ENCODE measurements around the gene KIAA1328. TPM values are rescaled to one million over a fixed set of nuclear protein-coding genes. Genes with fewer than 3 reads are reported as not detected.
"Not testable (repeated sequence)": the region's sequence is repeated elsewhere in the genome, so short reads cannot be mapped to it uniquely, and the experiment has no call there.

KIAA1328 gene
- total and polyA plus RNA-seq, 7 donors = 2.1 to 18.9 (median 12.5) TPM

DNA sequence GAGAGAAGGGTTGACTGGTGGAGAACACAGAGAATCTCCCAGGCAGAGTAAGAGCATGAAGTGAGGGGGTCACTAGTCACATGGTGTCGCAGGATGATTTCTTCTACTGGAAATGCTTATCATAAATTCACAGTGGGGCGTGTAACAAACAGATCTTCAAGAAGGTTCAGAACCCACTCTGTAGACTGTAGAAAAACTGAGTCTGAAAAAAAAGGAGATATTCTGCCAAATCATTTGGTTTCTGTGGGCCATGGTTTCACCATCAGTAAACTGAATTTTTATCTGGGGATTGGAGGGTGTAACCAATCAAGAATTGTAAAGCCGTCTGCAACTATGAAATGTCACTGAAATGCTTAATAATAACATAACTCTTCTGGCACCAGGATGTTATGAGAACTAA is 15.1 kb upstream of the KIAA1328 start:
- H3K27me3 ChIP-seq = no peaks in the 10 kb centered on the region
- H3K9me3 ChIP-seq = no peaks in the 10 kb centered on the region
- H3K4me3 ChIP-seq = no peak overlapping the region
- peaks cover 0 to 33% (median 3%) of the 10 kb centered on the region in 4 donors for H3K36me3 ChIP-seq
- H3K27ac ChIP-seq = peak overlapping the region in 1 of 4 donors; percentile 74
- peaks cover 0 to 6% (median 0%) of the 10 kb centered on the region in 4 donors for H3K4me1 ChIP-seq
- DNase-seq = no peak
- intact Hi-C loops (cut with DNase I) = no loop called here
- 87 to 91% methylated on average over 3 of the region's 3 CpGs for WGBS, 2 donors
- TF ChIP-seq EP300 (IDR thresholded peaks at IDR 0.05) (no peak), POLR2AphosphoS5 (IDR thresholded peaks at IDR 0.05) (no peak), POLR2A (IDR thresholded peaks at IDR 0.05) (no peak)
- TF ChIP-seq, protein P1, sequence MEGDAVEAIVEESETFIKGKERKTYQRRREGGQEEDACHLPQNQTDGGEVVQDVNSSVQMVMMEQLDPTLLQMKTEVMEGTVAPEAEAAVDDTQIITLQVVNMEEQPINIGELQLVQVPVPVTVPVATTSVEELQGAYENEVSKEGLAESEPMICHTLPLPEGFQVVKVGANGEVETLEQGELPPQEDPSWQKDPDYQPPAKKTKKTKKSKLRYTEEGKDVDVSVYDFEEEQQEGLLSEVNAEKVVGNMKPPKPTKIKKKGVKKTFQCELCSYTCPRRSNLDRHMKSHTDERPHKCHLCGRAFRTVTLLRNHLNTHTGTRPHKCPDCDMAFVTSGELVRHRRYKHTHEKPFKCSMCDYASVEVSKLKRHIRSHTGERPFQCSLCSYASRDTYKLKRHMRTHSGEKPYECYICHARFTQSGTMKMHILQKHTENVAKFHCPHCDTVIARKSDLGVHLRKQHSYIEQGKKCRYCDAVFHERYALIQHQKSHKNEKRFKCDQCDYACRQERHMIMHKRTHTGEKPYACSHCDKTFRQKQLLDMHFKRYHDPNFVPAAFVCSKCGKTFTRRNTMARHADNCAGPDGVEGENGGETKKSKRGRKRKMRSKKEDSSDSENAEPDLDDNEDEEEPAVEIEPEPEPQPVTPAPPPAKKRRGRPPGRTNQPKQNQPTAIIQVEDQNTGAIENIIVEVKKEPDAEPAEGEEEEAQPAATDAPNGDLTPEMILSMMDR (IDR thresholded peaks at IDR 0.05) = no peak

DNA sequence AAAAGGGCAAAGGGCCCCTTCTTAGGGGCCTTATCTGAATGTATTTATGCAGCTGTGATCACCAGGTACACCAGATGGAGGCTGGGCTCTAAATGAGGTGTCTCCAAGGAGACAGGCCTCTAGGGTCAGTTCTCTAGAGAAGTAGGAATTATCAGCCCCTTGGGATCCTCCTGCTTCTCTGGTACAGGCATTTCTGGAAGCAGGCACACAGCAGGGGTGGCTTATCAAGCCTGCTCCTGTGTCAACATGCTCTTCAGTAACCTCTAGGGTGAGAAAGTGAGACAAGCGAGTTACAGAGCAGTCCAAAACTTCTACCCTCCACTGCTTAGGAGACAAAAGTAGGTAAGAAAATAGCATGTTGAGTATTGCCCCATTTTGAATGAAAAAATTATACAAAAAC is 13.9 kb upstream of the KIAA1328 start:
- TF ChIP-seq, protein P1 (IDR thresholded peaks at IDR 0.05) = no peak
- no peak for TF ChIP-seq EP300 (IDR thresholded peaks at IDR 0.05)
- no peak for TF ChIP-seq POLR2AphosphoS5 (IDR thresholded peaks at IDR 0.05)
- no peak for TF ChIP-seq POLR2A (IDR thresholded peaks at IDR 0.05)
- peaks cover 0 to 33% (median 4%) of the 10 kb centered on the region in 4 donors for H3K36me3 ChIP-seq
- 41 to 47% methylated on average over 1 of the region's 1 CpG for WGBS, 2 donors
- no peak overlapping the region for H3K4me3 ChIP-seq
- intact Hi-C loops (cut with DNase I) = no loop called here
- H3K27me3 ChIP-seq = no peaks in the 10 kb centered on the region
- no peak for DNase-seq
- peaks cover 0 to 6% (median 0%) of the 10 kb centered on the region in 4 donors for H3K4me1 ChIP-seq
- no peak overlapping the region for H3K27ac ChIP-seq
- H3K9me3 ChIP-seq = no peaks in the 10 kb centered on the region

DNA sequence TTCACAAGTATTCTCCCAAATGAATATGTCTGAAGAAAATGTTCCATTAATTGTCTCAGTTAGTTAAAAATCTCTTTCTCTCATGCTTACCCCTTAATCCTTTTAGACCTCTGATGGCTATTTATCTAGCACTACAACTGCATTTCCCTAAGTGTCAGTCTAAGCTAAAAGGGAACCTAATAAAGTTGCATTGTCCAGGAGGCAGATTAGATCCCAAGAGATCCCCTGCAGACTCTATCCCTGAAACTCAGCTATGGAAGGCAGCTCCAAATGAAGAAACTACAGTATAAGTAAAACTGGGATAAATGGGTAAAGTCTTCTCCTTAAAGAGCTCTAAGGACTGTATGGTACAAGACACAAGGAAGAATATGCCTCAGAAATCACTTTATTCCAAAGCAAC is 12.8 kb upstream of the KIAA1328 start:
- H3K27ac ChIP-seq; H3K4me1 ChIP-seq; DNase-seq; H3K4me3 ChIP-seq; intact Hi-C loops (cut with DNase I); H3K9me3 ChIP-seq; H3K27me3 ChIP-seq: not testable (repeated sequence)
- peaks cover 0 to 33% (median 4%) of the 10 kb centered on the region in 4 donors for H3K36me3 ChIP-seq

DNA sequence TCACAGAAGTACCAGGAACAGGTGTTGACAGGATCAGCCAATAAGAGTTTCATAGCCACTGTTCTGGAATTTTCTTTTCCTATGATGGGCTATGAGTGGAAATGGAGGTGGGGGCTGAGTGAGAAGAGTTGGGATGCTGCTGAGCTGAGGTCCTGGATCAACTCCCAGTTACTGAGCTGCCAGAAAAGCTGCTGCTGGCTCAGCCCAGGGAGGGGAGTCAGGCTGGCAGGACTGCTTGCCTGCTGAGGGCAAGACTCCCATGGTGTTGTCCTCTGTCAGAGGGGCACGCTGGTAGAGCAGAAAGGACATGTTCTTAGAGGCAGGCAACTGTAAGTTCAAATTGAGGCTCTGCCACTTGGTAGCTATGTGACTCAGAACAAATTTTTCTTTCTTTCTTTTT is 11.9 kb upstream of the KIAA1328 start:
- intact Hi-C loops (cut with DNase I) = no loop called here
- 92 to 95% methylated on average over 1 of the region's 1 CpG for WGBS, 2 donors
- no peaks in the 10 kb centered on the region for H3K9me3 ChIP-seq
- no peak for DNase-seq
- peaks cover 0 to 33% (median 4%) of the 10 kb centered on the region in 4 donors for H3K36me3 ChIP-seq
- H3K4me3 ChIP-seq = no peak overlapping the region
- TF ChIP-seq EP300 (IDR thresholded peaks at IDR 0.05) = no peak
- no peak for TF ChIP-seq POLR2AphosphoS5 (IDR thresholded peaks at IDR 0.05)
- TF ChIP-seq, protein P1 (IDR thresholded peaks at IDR 0.05) = no peak
- TF ChIP-seq POLR2A (IDR thresholded peaks at IDR 0.05) = no peak
- peaks cover 0 to under 1% (median 0%) of the 10 kb centered on the region in 4 donors for H3K4me1 ChIP-seq
- H3K27ac ChIP-seq = no peak overlapping the region
- H3K27me3 ChIP-seq = no peaks in the 10 kb centered on the region

DNA sequence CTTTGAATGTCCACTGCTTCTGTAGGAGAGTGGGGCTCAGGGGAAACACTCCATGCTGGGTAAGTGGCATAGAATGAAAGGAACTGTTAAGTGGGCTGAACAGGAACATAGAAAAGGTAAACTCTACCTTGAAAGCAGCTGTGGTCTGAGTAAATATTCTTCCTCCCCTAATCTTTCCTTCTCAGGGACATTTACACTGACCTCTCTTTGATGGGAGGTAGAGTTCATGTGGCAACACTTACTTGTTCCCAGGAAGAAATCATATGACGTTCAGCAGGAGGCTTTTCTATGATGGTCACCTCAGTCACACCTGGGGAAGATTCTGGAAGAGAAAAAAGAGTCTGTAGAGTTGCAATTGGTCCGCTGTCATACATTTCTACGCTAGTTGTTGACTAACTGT is 10.3 kb upstream of the KIAA1328 start:
- no peak for DNase-seq
- TF ChIP-seq POLR2A (IDR thresholded peaks at IDR 0.05) (no peak), POLR2AphosphoS5 (IDR thresholded peaks at IDR 0.05) (no peak), EP300 (IDR thresholded peaks at IDR 0.05) (no peak)
- TF ChIP-seq, protein P1 (IDR thresholded peaks at IDR 0.05) = no peak
- WGBS, 2 donors = 95 to 97% methylated on average over 3 of the region's 3 CpGs
- Histone ChIP-seq H3K4me1 (no peaks in the 10 kb centered on the region), H3K4me3 (no peak overlapping the region), H3K27me3 (no peaks in the 10 kb centered on the region), H3K27ac (no peak overlapping the region), H3K36me3 (peaks cover 0 to 33% (median 4%) of the 10 kb centered on the region in 4 donors), H3K9me3 (no peaks in the 10 kb centered on the region)
- intact Hi-C loops (cut with DNase I) = no loop called here
